Fibroblast of lung (primary cell): ENCODE data around the gene ABHD10.

Source experiments
- CTCF ChIP-seq, 2 donors: IDR thresholded peaks in 1 of 2; conservative IDR thresholded peaks in 1 of 2; 1 replicate in 1 of 2; 2 replicates in 1 of 2; pipeline ENCODE4 v1.5.1; 2011 to 2012; ENCODE audit warnings: low read length in 2 of 2, control low read depth in 1 of 2, inconsistent platforms in 1 of 2, low read depth in 1 of 2, mild to moderate bottlenecking in 1 of 2
- EZH2 ChIP-seq: IDR thresholded peaks from 2 replicates; pipeline ENCODE4 v1.5.1; 2012; ENCODE audit warnings: low read length, control low read depth, mild to moderate bottlenecking; ENCODE audit errors: missing control alignments

- TF ChIP-seq EZH2: no peak
- no peak for TF ChIP-seq CTCF (conservative IDR thresholded peaks at IDR 0.05 in 1 of 2, IDR thresholded peaks at IDR 0.05 in 1 of 2; ENCODE audit: low read depth in 1 of 2, low read length in 2 of 2)
These were observed 34.9 kb downstream of the ABHD10 start for GRCh38 chr3:112013784-112014143.
